Colonic mucosa (tissue), 4 donors: ENCODE measurements around the gene NTM. TPM values are rescaled to one million over a fixed set of nuclear protein-coding genes. Genes with fewer than 3 reads are reported as not detected.

ENCODE experiments used
- DNase-seq: peaks from one replicate; pipeline ENCODE4 v3.0.0-alpha.2; 2020
- H3K27ac ChIP-seq: fragments of 200-600 bp; one replicate; pipeline ENCODE4 v1.8.0; 2021
- H3K27me3 ChIP-seq: fragments of 200-600 bp; one replicate; pipeline ENCODE4 v1.8.0; 2021
- H3K36me3 ChIP-seq: fragments of 200-600 bp; one replicate; pipeline ENCODE4 v1.8.0; 2021
- H3K4me1 ChIP-seq: fragments of 200-600 bp; one replicate; pipeline ENCODE4 v1.8.0; 2021; ENCODE audit warnings: mild to moderate bottlenecking
- H3K4me3 ChIP-seq: fragments of 200-600 bp; one replicate; pipeline ENCODE4 v1.8.0; 2021
- H3K9ac ChIP-seq, 2 donors: one replicate each; pipeline ENCODE4 v1.7.0; 2013; ENCODE audit warnings: control low read depth in 2 of 2, low read depth in 2 of 2, low read length in 2 of 2
- H3K9me3 ChIP-seq: fragments of 200-600 bp; one replicate; pipeline ENCODE4 v1.8.0; 2021
- CTCF ChIP-seq: fragments of 200-600 bp; IDR thresholded peaks from one replicate; pipeline ENCODE4 v1.8.0; 2022; ENCODE audit warnings: antibody characterized with exemption, mild to moderate bottlenecking
- intact Hi-C: fragments of 100-400 bp; cut with DNase I; formaldehyde crosslinking; loops from one replicate; pipeline ENCODE4 v1.14.1; 2022
- total RNA-seq, 2 donors: library from RNA; stranded (reverse); fragmentation: NEBNext Ultra II Directional in 1 of 2; extraction: Animal tissue kit (Norgen Biotek cat#: 25700) in 1 of 2; gene quantifications; one replicate each; pipeline ENCODE4 v1.2.1, GENCODE V29; 2021
- donor health status: healthy.
- donor health status: DM: no; HTN: no; CAD: no.
- donor health status: DM: no; HTN: no; CAD: no.

NTM gene
- total RNA-seq, 2 donors from 2014 or later = 1.6 to 2.8 TPM

GRCh38 chr11:131690362-131690761, 319.9 kb downstream of the NTM start:
- Histone ChIP-seq H3K4me1 (no peaks in the 10 kb centered on the region), H3K27ac (no peak overlapping the region), H3K36me3 (no peaks in the 10 kb centered on the region), H3K4me3 (no peak overlapping the region), H3K27me3 (no peaks in the 10 kb centered on the region), H3K9me3 (no peaks in the 10 kb centered on the region), H3K9ac (no peak overlapping the region)
- DNase-seq = peak; percentile 9
- intact Hi-C loops = no loop called here
- TF ChIP-seq CTCF = no peak

GRCh38 chr11:131690776-131691175, 320.4 kb downstream of the NTM start:
- Histone ChIP-seq H3K27ac (no peak overlapping the region), H3K27me3 (no peaks in the 10 kb centered on the region), H3K9ac (no peak overlapping the region), H3K36me3 (no peaks in the 10 kb centered on the region), H3K4me1 (no peaks in the 10 kb centered on the region), H3K9me3 (no peaks in the 10 kb centered on the region), H3K4me3 (no peak overlapping the region)
- DNase-seq = peak; percentile 7
- TF ChIP-seq CTCF = no peak
- intact Hi-C loops = no loop called here

GRCh38 chr11:131691181-131692041, 321.0 kb downstream of the NTM start:
- TF ChIP-seq CTCF = peak; percentile 29
- Histone ChIP-seq H3K9me3 (no peaks in the 10 kb centered on the region), H3K4me1 (no peaks in the 10 kb centered on the region), H3K27me3 (no peaks in the 10 kb centered on the region), H3K36me3 (no peaks in the 10 kb centered on the region), H3K27ac (no peak overlapping the region), H3K9ac (no peak overlapping the region), H3K4me3 (no peak overlapping the region)
- DNase-seq = peak; percentile 16
- intact Hi-C loops = no loop called here

- Histone ChIP-seq H3K4me3 (no peak overlapping the region), H3K4me1 (no peaks in the 10 kb centered on the region), H3K27ac (no peak overlapping the region), H3K27me3 (no peaks in the 10 kb centered on the region), H3K9ac (no peak overlapping the region), H3K36me3 (no peaks in the 10 kb centered on the region), H3K9me3 (no peaks in the 10 kb centered on the region)
- no peak for DNase-seq
- no peak for TF ChIP-seq CTCF
- intact Hi-C loops = no loop called here
These were observed 321.7 kb downstream of the NTM start for GRCh38 chr11:131692151-131692550.

DNA sequence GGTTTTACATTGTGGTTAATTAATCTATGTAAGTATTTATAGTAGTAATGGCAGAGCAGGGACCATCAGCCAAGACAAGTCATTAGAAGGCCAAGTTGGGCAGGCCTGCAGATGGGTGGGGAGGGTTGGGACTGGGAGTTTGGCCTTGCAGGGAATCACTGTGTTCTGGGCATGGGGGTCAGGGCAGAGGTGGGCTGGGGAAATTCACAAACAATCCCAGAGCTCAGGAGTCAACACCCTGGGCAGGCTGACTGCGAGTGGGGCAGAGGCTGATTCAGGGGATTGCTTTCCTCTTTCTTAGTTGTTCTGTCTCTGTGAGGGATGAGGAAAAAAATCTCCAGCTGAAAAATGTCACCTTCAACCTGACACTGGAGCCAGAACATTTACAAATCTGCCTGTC, 322.5 kb downstream of the NTM start:
- H3K27me3 ChIP-seq = no peaks in the 10 kb centered on the region
- H3K4me3 ChIP-seq = no peak overlapping the region
- DNase-seq = peak; percentile 6
- TF ChIP-seq CTCF = no peak
- H3K4me1 ChIP-seq = no peaks in the 10 kb centered on the region
- intact Hi-C loops = no loop called here
- no peak overlapping the region for H3K27ac ChIP-seq
- H3K9me3 ChIP-seq = no peaks in the 10 kb centered on the region
- no peak overlapping the region for H3K9ac ChIP-seq
- H3K36me3 ChIP-seq = no peaks in the 10 kb centered on the region
